RWPE1 (cell line): ENCODE results near the gene SEL1L3.

Source experiments
- CTCF ChIA-PET: fragments of 350-600 bp; sonication (Branson Sonifier 250); formaldehyde crosslinking; extraction: SDS; loops from one replicate; lab custom pipeline; 2021; lab: Yijun Ruan, JAX
- POLR2A ChIA-PET: fragments of 400-600 bp; formaldehyde crosslinking; extraction: SDS; loops from one replicate; lab custom pipeline; 2020; ENCODE audit warnings: antibody characterized with exemption; ENCODE audit not compliant: low non-redundant PET; lab: Yijun Ruan, JAX
- DNase-seq: peaks from one replicate; pipeline ENCODE4 v3.0.0; 2012; ENCODE audit warnings: low spot score
- H3K27ac ChIP-seq: fragments of 450-650 bp; 2 replicates; pipeline ENCODE4 v1.5.1; 2017
- TF ChIP-seq, protein P1 (sequence below): fragments of 450-650 bp; conservative IDR thresholded peaks from 2 replicates; pipeline ENCODE4 v1.5.1; 2017; ENCODE audit warnings: low read depth, mild to moderate bottlenecking

SEL1L3 gene

DNA sequence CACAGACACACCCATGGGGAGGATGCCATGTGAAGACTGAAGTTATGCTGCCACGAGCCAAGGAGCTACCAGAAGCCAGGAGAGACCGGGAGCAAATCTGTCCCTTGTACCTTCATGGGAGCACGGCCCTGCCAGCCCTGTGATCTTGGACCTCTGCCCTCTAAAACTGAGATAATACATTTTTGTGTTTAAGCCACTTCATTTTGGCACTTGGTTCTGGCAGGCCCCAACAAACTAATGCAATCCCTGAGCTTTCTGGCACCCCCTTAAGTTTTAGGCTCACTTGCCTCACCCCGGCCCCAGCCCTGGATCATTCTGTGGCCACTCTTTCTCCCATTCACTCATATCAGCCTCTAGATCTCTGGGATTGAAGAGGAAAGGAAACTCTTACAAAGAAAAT is 35.4 kb downstream of the SEL1L3 start:
- H3K27ac ChIP-seq = no peak overlapping the region
- no peak for DNase-seq
- ChIA-PET CTCF (interaction anchor here (0.5 kb wide), 1 partner anchor 1899 kb away, joined by 3 read pairs; no protein-coding TSS in a partner anchor), POLR2A (no interaction called here)
- TF ChIP-seq, protein P1, sequence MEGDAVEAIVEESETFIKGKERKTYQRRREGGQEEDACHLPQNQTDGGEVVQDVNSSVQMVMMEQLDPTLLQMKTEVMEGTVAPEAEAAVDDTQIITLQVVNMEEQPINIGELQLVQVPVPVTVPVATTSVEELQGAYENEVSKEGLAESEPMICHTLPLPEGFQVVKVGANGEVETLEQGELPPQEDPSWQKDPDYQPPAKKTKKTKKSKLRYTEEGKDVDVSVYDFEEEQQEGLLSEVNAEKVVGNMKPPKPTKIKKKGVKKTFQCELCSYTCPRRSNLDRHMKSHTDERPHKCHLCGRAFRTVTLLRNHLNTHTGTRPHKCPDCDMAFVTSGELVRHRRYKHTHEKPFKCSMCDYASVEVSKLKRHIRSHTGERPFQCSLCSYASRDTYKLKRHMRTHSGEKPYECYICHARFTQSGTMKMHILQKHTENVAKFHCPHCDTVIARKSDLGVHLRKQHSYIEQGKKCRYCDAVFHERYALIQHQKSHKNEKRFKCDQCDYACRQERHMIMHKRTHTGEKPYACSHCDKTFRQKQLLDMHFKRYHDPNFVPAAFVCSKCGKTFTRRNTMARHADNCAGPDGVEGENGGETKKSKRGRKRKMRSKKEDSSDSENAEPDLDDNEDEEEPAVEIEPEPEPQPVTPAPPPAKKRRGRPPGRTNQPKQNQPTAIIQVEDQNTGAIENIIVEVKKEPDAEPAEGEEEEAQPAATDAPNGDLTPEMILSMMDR = no peak

GRCh38 chr4:25826074-25826752 is 36.6 kb downstream of the SEL1L3 start:
- POLR2A ChIA-PET = no interaction called here
- CTCF ChIA-PET = interaction anchor here (0.6 kb wide), 1 partner anchor 61 kb away, joined by 4 read pairs; no protein-coding TSS in a partner anchor
- DNase-seq = no peak
- H3K27ac ChIP-seq = no peak overlapping the region
- TF ChIP-seq, protein P1 = no peak

DNA sequence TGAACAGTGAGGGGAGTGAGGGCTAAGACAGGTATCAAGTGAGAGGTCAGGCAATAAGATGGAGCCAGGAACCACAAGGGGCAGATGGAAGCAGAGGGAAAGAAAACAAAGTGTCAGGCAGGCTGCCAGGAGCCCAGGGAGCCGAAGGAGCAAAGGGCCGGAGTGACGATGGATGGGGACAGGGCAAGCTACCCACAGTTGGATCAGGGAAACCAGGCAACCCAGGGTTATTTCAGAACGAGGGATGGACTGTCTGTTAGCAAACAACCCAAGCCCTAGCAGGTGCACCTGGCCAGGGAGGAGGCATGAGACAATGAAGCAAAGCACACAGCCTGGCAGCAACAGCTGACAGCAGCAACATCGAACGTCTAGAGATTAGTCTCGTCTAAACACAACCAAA is 39.2 kb downstream of the SEL1L3 start:
- POLR2A ChIA-PET = no interaction called here
- no peak overlapping the region for H3K27ac ChIP-seq
- no peak for DNase-seq
- TF ChIP-seq, protein P1 = no peak
- CTCF ChIA-PET = no interaction called here

- no peak overlapping the region for H3K27ac ChIP-seq
- ChIA-PET POLR2A (no interaction called here), CTCF (no interaction called here)
- TF ChIP-seq, protein P1 = no peak
- no peak for DNase-seq
Measured at GRCh38 chr4:25821899-25822298, 40.9 kb downstream of the SEL1L3 start.

DNA sequence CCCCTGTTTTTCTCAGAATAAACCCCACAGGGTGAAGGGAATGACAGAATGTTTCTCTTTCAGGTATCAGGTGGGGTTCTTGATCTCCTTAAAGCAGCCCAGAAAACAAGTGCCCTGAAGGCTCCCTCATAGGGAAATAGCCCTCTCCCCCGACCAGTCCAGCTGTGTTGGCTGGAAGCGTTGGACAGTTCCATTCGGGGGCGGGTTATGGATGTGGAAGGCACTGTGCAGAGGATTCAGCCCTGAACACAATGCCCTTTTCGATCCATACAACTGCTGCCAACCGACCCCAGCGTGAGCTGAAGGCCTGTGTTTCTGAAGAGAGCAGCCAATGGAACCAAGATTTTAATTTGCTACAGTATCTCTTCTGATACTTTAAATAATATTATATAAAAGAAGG is 41.5 kb downstream of the SEL1L3 start:
- CTCF ChIA-PET = no interaction called here
- TF ChIP-seq, protein P1 = no peak
- POLR2A ChIA-PET = no interaction called here
- no peak for DNase-seq
- no peak overlapping the region for H3K27ac ChIP-seq

DNA sequence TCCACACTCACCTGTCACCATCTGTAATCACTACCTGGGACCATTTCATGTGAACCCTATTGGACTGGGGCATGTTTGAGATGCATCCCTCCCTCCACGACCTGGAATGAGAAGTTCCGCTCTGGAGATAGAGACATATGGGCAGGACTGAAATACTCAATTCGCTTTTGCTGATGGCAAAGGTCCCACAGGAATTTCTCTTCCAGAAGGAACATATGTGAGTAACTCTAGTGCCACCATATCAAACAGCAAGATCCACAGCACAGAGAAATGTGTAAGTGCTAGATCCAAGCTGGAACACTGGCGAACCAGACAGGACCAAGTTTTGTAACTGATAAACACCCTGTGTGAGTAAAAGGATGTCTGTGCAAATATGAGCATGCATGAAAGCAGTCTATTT is 43.9 kb downstream of the SEL1L3 start:
- no peak overlapping the region for H3K27ac ChIP-seq
- TF ChIP-seq, protein P1 = no peak
- ChIA-PET POLR2A (no interaction called here), CTCF (no interaction called here)
- DNase-seq = no peak
